Astrocyte (in vitro differentiated cells and primary cell): ENCODE data around the gene AIRE. TPM values are rescaled to one million over a fixed set of nuclear protein-coding genes. Genes with fewer than 3 reads are reported as not detected.
A peak's percentile ranks its signal among the peaks of the same experiment; 100 is the strongest.

Experiments used
- DNase-seq: peaks from one replicate; pipeline ENCODE4 v3.0.0-alpha.2; 2010; ENCODE audit warnings: low read depth
- FAIRE-seq: peaks from 2 replicates; lab custom pipeline; 2011; peaks lifted over from hg19 to GRCh38; lab: Jason Lieb, UNC
- H2AFZ ChIP-seq: 2 replicates; pipeline ENCODE4 v1.6.0; 2012; ENCODE audit warnings: low read depth, low read length, inconsistent platforms
- H3K27ac ChIP-seq: 2 replicates; pipeline ENCODE4 v1.5.1; 2011; ENCODE audit warnings: low read depth, low read length, inconsistent platforms
- H3K27me3 ChIP-seq: 2 replicates; pipeline ENCODE4 v1.6.0; 2011; ENCODE audit warnings: low read length, inconsistent platforms; ENCODE audit not compliant: insufficient read depth
- H3K36me3 ChIP-seq: 2 replicates; pipeline ENCODE4 v1.5.1; 2011; ENCODE audit warnings: low read length, inconsistent platforms; ENCODE audit not compliant: insufficient read depth
- H3K4me1 ChIP-seq: 2 replicates; pipeline ENCODE4 v1.5.1; 2011; ENCODE audit warnings: low read length, inconsistent platforms; ENCODE audit not compliant: insufficient read depth
- H3K4me2 ChIP-seq: 2 replicates; pipeline ENCODE4 v1.6.0; 2012; ENCODE audit warnings: low read length, inconsistent platforms
- H3K4me3 ChIP-seq: 2 replicates; pipeline ENCODE4 v1.5.1; 2011; ENCODE audit warnings: low read depth, mild to moderate bottlenecking, low read length, inconsistent platforms; ENCODE audit not compliant: insufficient read depth
- H3K79me2 ChIP-seq: 2 replicates; pipeline ENCODE4 v1.6.0; 2012; ENCODE audit warnings: mild to moderate bottlenecking, low read length, inconsistent platforms; ENCODE audit not compliant: insufficient read depth
- H3K9ac ChIP-seq: 2 replicates; pipeline ENCODE4 v1.6.0; 2012; ENCODE audit warnings: mild to moderate bottlenecking, low read length, inconsistent platforms
- H3K9me3 ChIP-seq: 2 replicates; pipeline ENCODE4 v1.5.1; 2012; ENCODE audit warnings: low read depth, mild to moderate bottlenecking, low read length, inconsistent platforms; ENCODE audit not compliant: insufficient read depth
- H4K20me1 ChIP-seq: 2 replicates; pipeline ENCODE4 v1.6.0; 2012; ENCODE audit warnings: low read length, inconsistent platforms; ENCODE audit not compliant: insufficient read depth
- H3K27ac Mint-ChIP-seq: one replicate; pipeline ENCODE4 v1.8.0; 2021; ENCODE audit warnings: mild to moderate bottlenecking, mixed read lengths; ENCODE audit not compliant: unreplicated experiment
- H3K27me3 Mint-ChIP-seq: one replicate; pipeline ENCODE4 v1.8.0; 2021; ENCODE audit warnings: low read depth, mixed read lengths; ENCODE audit not compliant: unreplicated experiment
- H3K36me3 Mint-ChIP-seq: one replicate; pipeline ENCODE4 v1.8.0; 2021; ENCODE audit warnings: low read depth, mixed read lengths; ENCODE audit not compliant: unreplicated experiment
- H3K4me1 Mint-ChIP-seq: one replicate; pipeline ENCODE4 v1.8.0; 2021; ENCODE audit warnings: low read depth, mixed read lengths; ENCODE audit not compliant: unreplicated experiment
- H3K4me3 Mint-ChIP-seq: one replicate; pipeline ENCODE4 v1.8.0; 2021; ENCODE audit warnings: mild to moderate bottlenecking, moderate library complexity, mixed read lengths; ENCODE audit not compliant: unreplicated experiment
- H3K9me3 Mint-ChIP-seq: one replicate; pipeline ENCODE4 v1.8.0; 2021; ENCODE audit warnings: mild to moderate bottlenecking, mixed read lengths; ENCODE audit not compliant: unreplicated experiment
- CTCF ChIP-seq: IDR thresholded peaks from 2 replicates; pipeline ENCODE4 v1.5.1; 2011; ENCODE audit warnings: low read depth, mild to moderate bottlenecking, inconsistent platforms, low read length, moderate library complexity; ENCODE audit not compliant: insufficient read depth
- EZH2 ChIP-seq: IDR thresholded peaks from 2 replicates; pipeline ENCODE4 v1.6.1; 2012; ENCODE audit warnings: mild to moderate bottlenecking, low read length, inconsistent platforms; ENCODE audit not compliant: insufficient read depth
- total RNA-seq: library from RNA; stranded (reverse); gene quantifications from 2 replicates; pipeline ENCODE4 v1.2.1, GENCODE V29; 2021

AIRE gene
- total RNA-seq, 1 donor from 2014 or later = 0.07 TPM

GRCh38 chr21:44299085-44299457 is 13.4 kb downstream of the AIRE start:
- TF ChIP-seq EZH2 (no peak), CTCF (no peak)
- H3K36me3 Mint-ChIP-seq = no peaks in the 10 kb centered on the region
- H3K4me1 Mint-ChIP-seq = peaks cover 6% of the 10 kb centered on the region
- peak overlapping the region; percentile 55 for H3K4me3 ChIP-seq
- H3K79me2 ChIP-seq = peaks cover 25% of the 10 kb centered on the region
- peak overlapping the region; percentile 80 for H2AFZ ChIP-seq
- H3K9me3 Mint-ChIP-seq = no peaks in the 10 kb centered on the region
- peak overlapping the region; percentile 93 for H3K4me2 ChIP-seq
- peak overlapping the region; percentile 86 for H3K4me3 Mint-ChIP-seq
- DNase-seq (no peak), FAIRE-seq (no peak)
- no peaks in the 10 kb centered on the region for H3K9me3 ChIP-seq
- H3K9ac ChIP-seq = peak overlapping the region; percentile 78
- peak overlapping the region; percentile 86 for H3K27ac Mint-ChIP-seq
- peaks cover 10% of the 10 kb centered on the region for H3K4me1 ChIP-seq
- H3K27me3 ChIP-seq = no peaks in the 10 kb centered on the region
- no peaks in the 10 kb centered on the region for H3K27me3 Mint-ChIP-seq
- peak overlapping the region; percentile 31 for H3K27ac ChIP-seq
- H3K36me3 ChIP-seq = no peaks in the 10 kb centered on the region
- peaks cover 32% of the 10 kb centered on the region for H4K20me1 ChIP-seq

- Histone ChIP-seq H3K79me2 (peaks cover 30% of the 10 kb centered on the region), H3K9ac (peak within 1 kb of the TSS; percentile 78), H3K27ac (peak within 1 kb of the TSS; percentile 38), H3K4me2 (peak within 1 kb of the TSS; percentile 93), H3K4me3 (peak within 1 kb of the TSS; percentile 63), H3K9me3 (no peaks in the 10 kb centered on the region), H4K20me1 (peaks cover 38% of the 10 kb centered on the region), H3K36me3 (no peaks in the 10 kb centered on the region), H3K27me3 (no peaks in the 10 kb centered on the region), H3K4me1 (peaks cover 10% of the 10 kb centered on the region), H2AFZ (peak within 1 kb of the TSS; percentile 80)
- H3K4me3 Mint-ChIP-seq = peak within 1 kb of the TSS; percentile 88
- peak within 1 kb of the TSS; percentile 86 for H3K27ac Mint-ChIP-seq
- FAIRE-seq (no peak), DNase-seq (peak; percentile 12)
- H3K4me1 Mint-ChIP-seq = peaks cover 6% of the 10 kb centered on the region
- TF ChIP-seq CTCF = no peak
- no peak for TF ChIP-seq EZH2
- H3K9me3 Mint-ChIP-seq = no peaks in the 10 kb centered on the region
- no peaks in the 10 kb centered on the region for H3K36me3 Mint-ChIP-seq
- no peaks in the 10 kb centered on the region for H3K27me3 Mint-ChIP-seq
Observed at GRCh38 chr21:44299458-44300261, 14.0 kb downstream of the AIRE start, which contains the start of gene PFKL. TSS of gene PFKL (plus strand) at chr21:44300053. CDS start at chr21:44300106, 53 bp downstream.
